ENCODE data around the gene GRAMD4.

The GRAMD4 gene

GRCh38 chr22:46581538-46582244 lies 38.5 kb upstream of the GRAMD4 start:
- no peak for DNase-seq
- in situ Hi-C loops (cut with HindIII; ENCODE audit: low pct_ligation_motif_present, low pct_unique_long_range_greater_than_20kb, low sequenced_read_pairs), result no loop called here

GRCh38 chr22:46582281-46582933 lies 37.8 kb upstream of the GRAMD4 start:
- no peak for DNase-seq
- in situ Hi-C loops (cut with HindIII; ENCODE audit: low pct_ligation_motif_present, low pct_unique_long_range_greater_than_20kb, low sequenced_read_pairs), result no loop called here

- in situ Hi-C loops (cut with HindIII; ENCODE audit: low pct_ligation_motif_present, low pct_unique_long_range_greater_than_20kb, low sequenced_read_pairs), result no loop called here
Measured at GRCh38 chr22:46583571-46583970, 36.6 kb upstream of the GRAMD4 start.

GRCh38 chr22:46584081-46584921 lies 35.9 kb upstream of the GRAMD4 start:
- DNase-seq, result peak; percentile 15
- in situ Hi-C loops (cut with HindIII; ENCODE audit: low pct_ligation_motif_present, low pct_unique_long_range_greater_than_20kb, low sequenced_read_pairs), result no loop called here

More at GRCh38 chr22:46583571-46583970, 36.6 kb upstream of the GRAMD4 start:
- no peak for DNase-seq

GRCh38 chr22:46585340-46586122 lies 34.7 kb upstream of the GRAMD4 start:
- no peak for DNase-seq
- in situ Hi-C loops (cut with HindIII; ENCODE audit: low pct_ligation_motif_present, low pct_unique_long_range_greater_than_20kb, low sequenced_read_pairs), result no loop called here

GRCh38 chr22:46586123-46586519 lies 34.1 kb upstream of the GRAMD4 start:
- in situ Hi-C loops (cut with HindIII; ENCODE audit: low pct_ligation_motif_present, low pct_unique_long_range_greater_than_20kb, low sequenced_read_pairs), result no loop called here

GRCh38 chr22:46586531-46587011 lies 33.6 kb upstream of the GRAMD4 start:
- DNase-seq, result no peak
- in situ Hi-C loops (cut with HindIII; ENCODE audit: low pct_ligation_motif_present, low pct_unique_long_range_greater_than_20kb, low sequenced_read_pairs), result no loop called here

More at GRCh38 chr22:46586123-46586519, 34.1 kb upstream of the GRAMD4 start:
- DNase-seq, result no peak

GRCh38 chr22:46587061-46587460 lies 33.1 kb upstream of the GRAMD4 start:
- in situ Hi-C loops (cut with HindIII; ENCODE audit: low pct_ligation_motif_present, low pct_unique_long_range_greater_than_20kb, low sequenced_read_pairs), result no loop called here
- DNase-seq, result no peak

GRCh38 chr22:46587492-46588278 lies 32.5 kb upstream of the GRAMD4 start:
- in situ Hi-C loops (cut with HindIII; ENCODE audit: low pct_ligation_motif_present, low pct_unique_long_range_greater_than_20kb, low sequenced_read_pairs), result no loop called here
- DNase-seq, result no peak

GRCh38 chr22:46588279-46589140 lies 31.7 kb upstream of the GRAMD4 start:
- in situ Hi-C loops (cut with HindIII; ENCODE audit: low pct_ligation_motif_present, low pct_unique_long_range_greater_than_20kb, low sequenced_read_pairs), result no loop called here
- no peak for DNase-seq

GRCh38 chr22:46589141-46589748 lies 30.9 kb upstream of the GRAMD4 start:
- in situ Hi-C loops (cut with HindIII; ENCODE audit: low pct_ligation_motif_present, low pct_unique_long_range_greater_than_20kb, low sequenced_read_pairs), result no loop called here
- DNase-seq, result no peak

GRCh38 chr22:46589871-46590271 lies 30.3 kb upstream of the GRAMD4 start:
- no peak for DNase-seq
- in situ Hi-C loops (cut with HindIII; ENCODE audit: low pct_ligation_motif_present, low pct_unique_long_range_greater_than_20kb, low sequenced_read_pairs), result no loop called here

- DNase-seq, result no peak
- in situ Hi-C loops (cut with HindIII; ENCODE audit: low pct_ligation_motif_present, low pct_unique_long_range_greater_than_20kb, low sequenced_read_pairs), result no loop called here
Measured at GRCh38 chr22:46590334-46590733, 29.9 kb upstream of the GRAMD4 start.

GRCh38 chr22:46591930-46592329 lies 28.3 kb upstream of the GRAMD4 start:
- in situ Hi-C loops (cut with HindIII; ENCODE audit: low pct_ligation_motif_present, low pct_unique_long_range_greater_than_20kb, low sequenced_read_pairs), result no loop called here
- DNase-seq, result no peak

GRCh38 chr22:46592390-46592872 lies 27.8 kb upstream of the GRAMD4 start:
- DNase-seq, result peak; percentile 60
- in situ Hi-C loops (cut with HindIII; ENCODE audit: low pct_ligation_motif_present, low pct_unique_long_range_greater_than_20kb, low sequenced_read_pairs), result no loop called here

- in situ Hi-C loops (cut with HindIII; ENCODE audit: low pct_ligation_motif_present, low pct_unique_long_range_greater_than_20kb, low sequenced_read_pairs), result no loop called here
- no peak for DNase-seq
Measured at GRCh38 chr22:46593211-46593681, 26.9 kb upstream of the GRAMD4 start.

All from ACHN (cell line).